IPS-18c (cell line): ENCODE results near the gene SAXO2.
"Not testable (repeated sequence)": the region's sequence is repeated elsewhere in the genome, so short reads cannot be mapped to it uniquely, and the experiment has no call there.

ENCODE experiments used
- H3K4me3 ChIP-seq: 2 replicates; pipeline ENCODE4 v1.7.0; 2013; ENCODE audit warnings: low read depth, mild to moderate bottlenecking, low read length, moderate library complexity; ENCODE audit not compliant: insufficient read depth
- H3K9me3 ChIP-seq: one replicate; pipeline ENCODE4 v1.6.1; 2013; ENCODE audit warnings: mild to moderate bottlenecking, low read length, moderate library complexity; ENCODE audit not compliant: control insufficient read depth, insufficient read depth

SAXO2 gene

GRCh38 chr15:82275410-82275809 lies 12.8 kb downstream of the SAXO2 start:
- Histone ChIP-seq H3K4me3 (no peak overlapping the region), H3K9me3 (no peaks in the 10 kb centered on the region)

- not testable (repeated sequence) for H3K4me3 ChIP-seq, H3K9me3 ChIP-seq
These were observed 18.7 kb downstream of the SAXO2 start for GRCh38 chr15:82281276-82281675.

- H3K4me3 ChIP-seq, H3K9me3 ChIP-seq: not testable (repeated sequence)
These were observed 19.8 kb downstream of the SAXO2 start for GRCh38 chr15:82282386-82282785.

GRCh38 chr15:82284381-82284780 lies 21.8 kb downstream of the SAXO2 start:
- H3K9me3 ChIP-seq, H3K4me3 ChIP-seq: not testable (repeated sequence)

- not testable (repeated sequence) for H3K9me3 ChIP-seq, H3K4me3 ChIP-seq
These were observed 23.9 kb downstream of the SAXO2 start for GRCh38 chr15:82286475-82286874.

GRCh38 chr15:82288202-82288601 lies 25.6 kb downstream of the SAXO2 start:
- not testable (repeated sequence) for H3K9me3 ChIP-seq, H3K4me3 ChIP-seq

GRCh38 chr15:82292271-82292670 lies 29.7 kb downstream of the SAXO2 start:
- Histone ChIP-seq H3K4me3 (no peak overlapping the region), H3K9me3 (peaks cover 4% of the 10 kb centered on the region)

GRCh38 chr15:82294061-82294690 lies 31.6 kb downstream of the SAXO2 start:
- Histone ChIP-seq H3K4me3 (no peak overlapping the region), H3K9me3 (peaks cover 4% of the 10 kb centered on the region)

GRCh38 chr15:82297546-82297945 lies 34.9 kb downstream of the SAXO2 start:
- Histone ChIP-seq H3K9me3 (peaks cover 4% of the 10 kb centered on the region), H3K4me3 (no peak overlapping the region)

- peaks cover 4% of the 10 kb centered on the region for H3K9me3 ChIP-seq
- H3K4me3 ChIP-seq = no peak overlapping the region
These were observed 35.4 kb downstream of the SAXO2 start for GRCh38 chr15:82298032-82298431.

- no peak overlapping the region for H3K4me3 ChIP-seq
These were observed 35.9 kb downstream of the SAXO2 start for GRCh38 chr15:82298520-82298919.

GRCh38 chr15:82299511-82299914 lies 36.9 kb downstream of the SAXO2 start:
- not testable (repeated sequence) for H3K9me3 ChIP-seq, H3K4me3 ChIP-seq

More at GRCh38 chr15:82298520-82298919, 35.9 kb downstream of the SAXO2 start:
- peaks cover 4% of the 10 kb centered on the region for H3K9me3 ChIP-seq

GRCh38 chr15:82300326-82300725 lies 37.7 kb downstream of the SAXO2 start:
- not testable (repeated sequence) for H3K4me3 ChIP-seq, H3K9me3 ChIP-seq

- Histone ChIP-seq H3K4me3 (no peak overlapping the region), H3K9me3 (no peaks in the 10 kb centered on the region)
These were observed 38.3 kb downstream of the SAXO2 start for GRCh38 chr15:82300883-82301282.

GRCh38 chr15:82301296-82302016 lies 38.8 kb downstream of the SAXO2 start:
- Histone ChIP-seq H3K4me3 (no peak overlapping the region), H3K9me3 (no peaks in the 10 kb centered on the region)

GRCh38 chr15:82303956-82304777 lies 41.5 kb downstream of the SAXO2 start:
- H3K4me3 ChIP-seq = no peak overlapping the region

GRCh38 chr15:82304778-82305090 lies 42.1 kb downstream of the SAXO2 start:
- Histone ChIP-seq H3K9me3 (no peaks in the 10 kb centered on the region), H3K4me3 (no peak overlapping the region)

More at GRCh38 chr15:82303956-82304777, 41.5 kb downstream of the SAXO2 start:
- H3K9me3 ChIP-seq = no peaks in the 10 kb centered on the region

- Histone ChIP-seq H3K9me3 (no peaks in the 10 kb centered on the region), H3K4me3 (no peak overlapping the region; the same call in 1 of the 2 replicates)
These were observed 43.0 kb downstream of the SAXO2 start for GRCh38 chr15:82305621-82306048.
